Muscle of back (tissue), 10 donors: Measurements from ENCODE around the gene TFAP2A. TPM values are rescaled to one million over a fixed set of nuclear protein-coding genes. Genes with fewer than 3 reads are reported as not detected.

ENCODE experiments used
- polyA plus RNA-seq, 10 donors: library from polyadenylated mRNA; unstranded; fragments of 120-200 nt; gene quantifications; one replicate each; pipeline ENCODE4 v1.2.1, GENCODE V29; 2013; ENCODE audit not compliant: insufficient read length in 10 of 10

TFAP2A gene
- polyA plus RNA-seq, 10 donors = 0.25 to 15.6 (median 0.54) TPM

Other genes starting within 250 kb of the TFAP2A start
- gene GCNT2, start 106.3 kb upstream of the TFAP2A start, polyA plus RNA-seq = 1 to 10 TPM; 1.6 to 3.8 (median 3.0) TPM